ENCODE measurements around the gene CENPU.

Gene CENPU

GRCh38 chr4:184763150-184763780, 29.4 kb upstream of the CENPU start:
- TF ChIP-seq CTCF (IDR thresholded peaks at IDR 0.05; ENCODE audit: low read length, missing control alignments), result no peak
- no peak overlapping the region for H3K4me3 ChIP-seq (replicated peaks; ENCODE audit: low read depth, low read length)
- DNase-seq (ENCODE audit: low read depth), result no peak

- no peak overlapping the region for H3K4me3 ChIP-seq (replicated peaks; ENCODE audit: low read depth, low read length)
- DNase-seq (ENCODE audit: low read depth), result no peak
- no peak for TF ChIP-seq CTCF (IDR thresholded peaks at IDR 0.05; ENCODE audit: low read length, missing control alignments)
These were observed 28.2 kb upstream of the CENPU start for GRCh38 chr4:184762100-184762499.

GRCh38 chr4:184760681-184761080, 26.8 kb upstream of the CENPU start:
- DNase-seq (ENCODE audit: low read depth), result no peak
- H3K4me3 ChIP-seq (replicated peaks; ENCODE audit: low read depth, low read length), result no peak overlapping the region
- TF ChIP-seq CTCF (IDR thresholded peaks at IDR 0.05; ENCODE audit: low read length, missing control alignments), result no peak

- TF ChIP-seq CTCF (IDR thresholded peaks at IDR 0.05; ENCODE audit: low read length, missing control alignments), result no peak
- H3K4me3 ChIP-seq (replicated peaks; ENCODE audit: low read depth, low read length), result no peak overlapping the region
- DNase-seq (ENCODE audit: low read depth), result no peak
These were observed 23.9 kb upstream of the CENPU start for GRCh38 chr4:184757810-184758209.

- no peak overlapping the region for H3K4me3 ChIP-seq (replicated peaks; ENCODE audit: low read depth, low read length)
- no peak for TF ChIP-seq CTCF (IDR thresholded peaks at IDR 0.05; ENCODE audit: low read length, missing control alignments)
- DNase-seq (ENCODE audit: low read depth), result peak; percentile 74
These were observed 22.5 kb upstream of the CENPU start for GRCh38 chr4:184756399-184756798.

- TF ChIP-seq CTCF (IDR thresholded peaks at IDR 0.05; ENCODE audit: low read length, missing control alignments), result no peak
These were observed 21.4 kb upstream of the CENPU start for GRCh38 chr4:184755278-184755677.

More at GRCh38 chr4:184755278-184755677, 21.4 kb upstream of the CENPU start:
- H3K4me3 ChIP-seq (replicated peaks; ENCODE audit: low read depth, low read length), result no peak overlapping the region
- DNase-seq (ENCODE audit: low read depth), result peak; percentile 38

Measured in fibroblast of pulmonary artery (primary cell).